MM.1S (cell line): Measurements from ENCODE around the gene GPRIN1.

Experiments
- CTCF ChIP-seq: fragments of 300-600 bp; sonication (generic); IDR thresholded peaks from 2 replicates; pipeline ENCODE4 v1.5.1; 2016; ENCODE audit warnings: antibody characterized with exemption, low read length, mixed read lengths
- EZH2 ChIP-seq: fragments of 300-600 bp; sonication (generic); optimal IDR thresholded peaks from 2 replicates; pipeline ENCODE3; 2017; ENCODE audit warnings: low read depth, mild to moderate bottlenecking, antibody characterized with exemption, low read length, mixed read lengths
- EZH2phosphoT487 ChIP-seq: fragments of 300-600 bp; sonication (generic); IDR thresholded peaks from 2 replicates; pipeline ENCODE4 v1.6.1; 2018; ENCODE audit warnings: antibody characterized with exemption, low read length

GRCh38 chr5:176579323-176579722 lies 30.6 kb downstream of the GPRIN1 start:
- TF ChIP-seq EZH2 (no peak), EZH2phosphoT487 (no peak), CTCF (no peak)
